Muscle of leg (tissue), 11 donors: Measurements from ENCODE around the gene PTPRK. TPM values are rescaled to one million over a fixed set of nuclear protein-coding genes. Genes with fewer than 3 reads are reported as not detected.

Source experiments
- DNase-seq: peaks from one replicate; pipeline ENCODE4 v3.0.0; 2013
- H3K27ac ChIP-seq: one replicate; pipeline ENCODE4 v1.5.1; 2013; ENCODE audit warnings: mild to moderate bottlenecking, low read length, control low read depth
- H3K27me3 ChIP-seq: one replicate; pipeline ENCODE4 v1.6.1; 2013; ENCODE audit warnings: low read length; ENCODE audit not compliant: control insufficient read depth, insufficient read depth
- H3K36me3 ChIP-seq: one replicate; pipeline ENCODE4 v1.6.1; 2013; ENCODE audit warnings: low read length; ENCODE audit not compliant: control insufficient read depth, insufficient read depth
- H3K4me1 ChIP-seq: one replicate; pipeline ENCODE4 v1.6.1; 2013; ENCODE audit warnings: low read length; ENCODE audit not compliant: control insufficient read depth, insufficient read depth
- H3K4me3 ChIP-seq: one replicate; pipeline ENCODE4 v1.5.1; 2013; ENCODE audit warnings: low read length, control low read depth
- H3K9me3 ChIP-seq: replicated peaks from 2 replicates; pipeline ENCODE4 v1.6.1; 2013; ENCODE audit warnings: low read depth, low read length; ENCODE audit not compliant: control insufficient read depth
- WGBS: methylation state at CpG from one replicate; pipeline ENCODE4 v1.1.5; 2013; ENCODE audit warnings: missing lambda C conversion rate; ENCODE audit not compliant: insufficient coverage; 5-methylcytosine and 5-hydroxymethylcytosine counted together
- polyA plus RNA-seq, 8 donors: library from polyadenylated mRNA; unstranded; fragments of 120-200 nt; gene quantifications; one replicate each; pipeline versions ENCODE4 v1.2.1 to v1.2.3, GENCODE V29; 2013; ENCODE audit warnings: inconsistent platforms in 1 of 8, low replicate concordance in 1 of 8; ENCODE audit not compliant: insufficient read length in 8 of 8, insufficient read depth in 1 of 8
- total RNA-seq: library from RNA; stranded (reverse); fragments of 120-200 nt; gene quantifications from one replicate; pipeline ENCODE4 v1.2.4, GENCODE V29; 2013

Gene PTPRK
- total and polyA plus RNA-seq, 9 donors = 14.4 to 21.8 (median 18.2) TPM

DNA sequence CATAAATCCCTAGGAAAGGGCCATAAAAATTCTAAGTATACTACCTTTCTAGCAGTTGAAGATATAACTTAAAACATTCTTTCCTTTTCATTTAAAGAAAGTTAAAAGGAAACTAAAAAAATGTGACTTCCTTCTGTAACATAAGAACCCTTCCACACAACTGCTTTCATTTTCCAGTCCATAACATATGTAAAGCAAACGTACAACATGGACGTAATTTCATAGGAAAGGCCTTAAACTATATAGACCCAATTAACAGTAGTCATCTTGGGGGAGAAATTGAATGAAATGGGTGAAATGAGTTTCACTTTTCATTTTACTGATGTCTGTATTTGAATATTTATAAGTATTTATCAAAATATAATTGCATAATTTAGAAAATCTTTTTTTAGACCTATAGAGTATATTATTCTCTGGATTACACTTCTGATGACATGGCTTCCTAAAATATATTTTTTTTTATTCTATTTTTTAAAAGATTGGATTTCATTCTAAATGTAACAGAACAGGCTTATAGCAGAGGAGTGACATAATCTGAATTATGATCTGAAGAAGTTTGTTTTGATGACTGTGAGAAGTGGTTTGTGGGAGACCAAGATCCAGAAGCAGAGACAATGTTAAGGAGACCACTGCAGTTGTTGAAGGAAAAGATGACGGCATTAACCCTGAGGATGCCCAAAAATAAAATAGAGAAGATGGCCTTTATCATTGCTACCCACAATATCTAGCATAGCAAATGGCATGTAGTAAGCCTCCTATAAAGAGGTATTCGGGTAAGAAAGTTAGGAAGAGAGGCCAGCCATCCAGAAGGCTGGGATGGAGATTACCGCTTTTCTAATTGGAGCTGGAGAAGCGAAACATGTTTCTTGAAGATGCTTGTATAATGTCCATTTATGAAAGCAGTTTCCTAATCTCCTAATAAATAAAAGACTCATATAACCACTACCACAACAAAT lies 260.4 kb downstream of the PTPRK start:
- H3K27ac ChIP-seq = no peak overlapping the region
- no peaks in the 10 kb centered on the region for H3K4me1 ChIP-seq
- H3K27me3 ChIP-seq = no peaks in the 10 kb centered on the region
- peak; percentile 26 for DNase-seq
- no peaks in the 10 kb centered on the region for H3K9me3 ChIP-seq
- H3K4me3 ChIP-seq = no peak overlapping the region
- WGBS = no CpG with 5 or more reads among the region's 6 CpGs
- H3K36me3 ChIP-seq = no peaks in the 10 kb centered on the region

DNA sequence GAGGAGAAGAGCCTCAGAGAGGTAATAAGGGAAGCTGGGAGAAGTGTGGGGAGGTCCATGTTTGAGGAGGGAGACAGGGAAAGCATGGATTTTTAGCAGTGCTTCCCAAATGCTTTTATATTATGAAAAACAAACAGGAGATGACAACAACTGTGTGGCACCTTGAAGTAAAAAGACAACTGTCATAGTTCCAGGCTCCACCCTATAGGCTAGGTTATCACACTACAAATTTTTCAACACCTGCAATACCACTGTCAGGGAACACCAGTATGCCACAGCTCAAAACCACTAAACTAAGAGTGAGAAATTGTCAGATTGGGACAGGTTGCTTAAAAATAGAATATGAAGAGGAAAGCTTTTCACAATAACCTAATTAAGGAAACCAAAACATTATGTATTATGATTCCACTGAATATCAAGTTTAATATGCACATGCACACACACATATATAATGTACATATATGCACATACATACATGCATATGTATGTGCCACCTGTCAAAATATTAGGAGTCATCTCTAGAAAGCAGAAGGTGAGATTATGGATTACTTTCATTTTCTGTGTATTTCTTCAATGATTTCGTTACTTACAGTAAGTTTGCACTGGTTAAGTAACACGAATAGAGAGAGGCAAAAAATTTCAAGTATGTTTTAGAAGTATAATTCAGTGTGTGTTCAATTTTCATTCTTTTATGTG lies 261.2 kb downstream of the PTPRK start:
- Histone ChIP-seq H3K27ac (no peak overlapping the region), H3K4me1 (no peaks in the 10 kb centered on the region), H3K27me3 (no peaks in the 10 kb centered on the region), H3K4me3 (no peak overlapping the region), H3K9me3 (no peaks in the 10 kb centered on the region), H3K36me3 (no peaks in the 10 kb centered on the region)
- no peak for DNase-seq
- no CpG with 5 or more reads among the region's 2 CpGs for WGBS

DNA sequence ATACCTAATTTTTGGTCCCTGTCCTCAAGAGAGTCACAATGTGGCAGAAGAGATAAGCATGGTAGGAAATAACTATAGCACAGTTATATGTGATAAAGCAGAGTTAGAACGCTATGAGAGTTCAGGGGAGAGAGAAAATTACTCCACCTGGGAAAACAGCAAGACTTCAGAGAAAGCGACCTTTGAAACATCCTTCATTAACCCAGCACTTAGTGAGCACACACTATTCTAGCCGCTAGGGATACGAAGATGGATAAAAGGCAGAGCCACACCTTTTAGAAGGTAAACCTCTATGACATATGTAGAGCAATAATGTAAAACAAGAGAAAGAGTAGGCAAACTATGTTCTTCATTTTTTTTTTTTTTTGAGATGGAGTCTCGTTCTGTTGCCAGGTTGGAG lies 264.3 kb downstream of the PTPRK start:
- Histone ChIP-seq H3K4me3 (no peak overlapping the region), H3K9me3 (no peaks in the 10 kb centered on the region), H3K36me3 (no peaks in the 10 kb centered on the region), H3K4me1 (no peaks in the 10 kb centered on the region), H3K27me3 (no peaks in the 10 kb centered on the region), H3K27ac (no peak overlapping the region)
- 100% methylated on average over 1 of the region's 5 CpGs for WGBS
- no peak for DNase-seq

DNA sequence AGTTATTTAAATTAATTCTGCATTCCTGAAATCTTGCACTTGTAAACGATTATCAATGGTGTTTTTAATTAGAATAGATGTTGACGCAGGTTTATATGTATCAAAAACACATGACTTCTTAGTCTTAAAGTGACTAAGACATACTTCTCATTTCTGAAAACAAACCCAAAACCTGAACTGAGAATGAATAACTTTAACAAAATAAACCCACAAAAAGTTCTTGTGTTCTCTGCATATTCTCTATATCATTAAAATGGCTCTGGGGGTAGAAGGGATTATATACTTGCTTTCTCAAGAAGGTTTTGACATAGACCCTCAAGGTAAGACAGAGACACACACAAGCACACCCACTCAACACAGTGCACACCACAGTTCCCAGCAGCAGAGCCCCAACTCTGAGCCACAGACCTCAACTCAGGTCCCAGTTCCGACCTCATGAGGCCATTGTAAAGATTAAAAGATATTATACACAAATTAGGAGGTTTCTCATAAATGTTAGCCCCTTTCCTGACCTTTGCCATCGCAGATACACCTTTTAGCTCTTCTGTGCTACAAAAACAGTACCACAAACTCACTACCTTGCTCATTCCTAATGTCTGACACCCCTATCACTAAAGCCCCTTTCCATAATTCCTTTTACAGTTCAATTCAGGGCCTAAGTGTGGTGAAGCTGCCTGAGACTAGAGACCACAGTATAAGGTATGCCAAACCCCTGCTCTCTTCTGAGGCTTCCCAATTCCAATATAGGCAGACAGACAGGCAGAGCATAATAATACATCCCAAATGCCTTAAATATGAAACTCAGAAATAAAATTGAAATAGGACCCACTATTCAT lies 267.8 kb downstream of the PTPRK start:
- H3K27ac ChIP-seq = no peak overlapping the region
- H3K36me3 ChIP-seq = no peaks in the 10 kb centered on the region
- 100% methylated on average over 1 of the region's 4 CpGs for WGBS
- H3K4me3 ChIP-seq = no peak overlapping the region
- no peaks in the 10 kb centered on the region for H3K4me1 ChIP-seq
- no peaks in the 10 kb centered on the region for H3K27me3 ChIP-seq
- DNase-seq = no peak
- H3K9me3 ChIP-seq = no peaks in the 10 kb centered on the region

DNA sequence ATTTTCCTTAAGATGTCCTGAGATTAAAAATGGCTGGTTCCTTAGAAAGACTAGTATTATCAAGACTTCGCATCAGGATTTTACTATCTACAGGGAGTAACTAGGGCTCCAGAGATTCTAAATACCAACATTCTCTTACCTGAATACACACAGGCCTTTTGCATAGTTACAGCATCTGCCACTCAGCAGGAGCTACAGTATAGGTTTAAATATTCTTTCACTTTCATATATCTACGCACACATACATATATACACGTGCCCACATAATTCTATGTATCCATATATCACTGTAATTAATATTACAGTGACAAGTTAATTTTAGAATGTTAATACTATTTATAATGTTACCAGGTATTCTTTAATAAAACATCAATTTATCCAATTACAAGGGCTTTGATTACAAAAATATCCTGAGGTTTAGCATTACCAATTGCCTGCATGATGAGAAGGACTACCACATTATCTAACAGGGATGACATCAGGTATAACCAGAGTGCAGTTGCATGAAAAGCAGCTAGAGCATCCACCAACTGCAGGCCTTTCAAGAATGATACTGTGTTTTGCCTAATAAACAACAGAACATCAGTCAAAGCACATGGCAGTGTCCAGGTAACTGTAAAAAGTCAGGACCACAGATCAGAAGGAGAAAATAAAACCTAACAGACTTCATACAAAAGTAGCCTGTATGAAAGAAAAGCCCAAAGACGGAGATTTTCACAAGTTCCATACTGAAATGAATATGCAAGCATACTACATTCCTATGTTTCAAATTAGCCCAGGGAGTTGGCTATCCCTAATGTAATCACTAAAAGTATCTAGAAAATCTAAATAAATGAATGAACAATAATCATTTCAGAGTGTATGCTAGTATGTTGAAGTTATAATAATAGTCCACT lies 268.7 kb downstream of the PTPRK start:
- no peak for DNase-seq
- no peak overlapping the region for H3K4me3 ChIP-seq
- no peaks in the 10 kb centered on the region for H3K9me3 ChIP-seq
- H3K27me3 ChIP-seq = no peaks in the 10 kb centered on the region
- WGBS = no CpG with 5 or more reads among the region's 4 CpGs
- no peaks in the 10 kb centered on the region for H3K36me3 ChIP-seq
- no peak overlapping the region for H3K27ac ChIP-seq
- no peaks in the 10 kb centered on the region for H3K4me1 ChIP-seq

DNA sequence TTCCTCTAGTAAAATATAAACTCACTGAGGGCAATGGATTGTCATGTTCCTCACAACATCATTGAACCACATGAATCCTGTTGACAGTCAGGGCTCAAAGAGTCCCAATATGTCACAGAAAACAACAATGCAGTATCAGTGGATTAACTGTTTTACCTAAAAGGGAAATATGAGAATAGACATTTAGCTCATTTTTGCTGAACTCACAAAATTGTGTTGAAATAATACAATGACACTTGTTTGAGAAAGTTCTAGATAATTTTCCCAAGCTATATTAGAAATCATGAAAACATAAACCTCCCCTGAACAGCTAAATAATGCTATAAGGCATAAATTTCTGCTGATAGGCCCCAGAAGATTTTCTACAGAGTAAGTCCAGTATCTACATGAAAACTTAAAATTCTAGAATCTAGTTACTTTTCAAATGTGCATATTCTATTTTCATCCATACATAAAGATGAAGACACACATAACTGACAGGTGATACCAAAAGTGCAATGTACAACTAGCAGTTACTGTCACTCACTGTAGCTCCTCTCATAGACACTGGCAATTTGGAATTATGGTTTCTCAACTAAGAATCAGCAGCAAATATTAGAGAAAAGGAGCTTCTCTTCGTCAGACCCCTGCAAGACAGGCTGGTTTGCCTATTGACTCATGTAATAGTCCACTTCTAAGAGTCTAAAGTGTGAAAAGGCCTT lies 269.9 kb downstream of the PTPRK start:
- DNase-seq = no peak
- Histone ChIP-seq H3K27me3 (no peaks in the 10 kb centered on the region), H3K9me3 (no peaks in the 10 kb centered on the region), H3K36me3 (no peaks in the 10 kb centered on the region), H3K27ac (no peak overlapping the region), H3K4me3 (no peak overlapping the region), H3K4me1 (no peaks in the 10 kb centered on the region)
- WGBS = no CpG with 5 or more reads among the region's 1 CpG

DNA sequence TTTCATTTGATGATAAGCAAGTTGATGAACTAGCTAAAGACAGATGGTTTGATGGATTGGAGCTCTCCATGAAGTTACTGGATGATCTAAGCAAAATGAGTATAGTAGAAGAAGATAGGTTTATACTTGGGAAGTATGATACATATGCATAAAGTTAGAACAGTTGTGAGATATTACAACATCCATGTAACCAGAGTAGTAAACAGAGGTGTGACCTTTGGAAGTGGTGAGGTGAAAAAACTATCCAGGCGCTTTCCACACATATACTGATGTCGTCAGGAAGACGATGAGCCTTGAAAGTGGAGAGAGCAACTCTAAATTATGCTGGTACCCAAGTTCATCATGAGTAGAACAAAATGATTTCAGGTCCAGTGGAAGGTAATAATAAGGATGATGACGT lies 271.0 kb downstream of the PTPRK start:
- no peak overlapping the region for H3K4me3 ChIP-seq
- no peaks in the 10 kb centered on the region for H3K27me3 ChIP-seq
- no peaks in the 10 kb centered on the region for H3K9me3 ChIP-seq
- H3K27ac ChIP-seq = no peak overlapping the region
- no peak for DNase-seq
- no CpG with 5 or more reads among the region's 4 CpGs for WGBS
- no peaks in the 10 kb centered on the region for H3K4me1 ChIP-seq
- no peaks in the 10 kb centered on the region for H3K36me3 ChIP-seq

DNA sequence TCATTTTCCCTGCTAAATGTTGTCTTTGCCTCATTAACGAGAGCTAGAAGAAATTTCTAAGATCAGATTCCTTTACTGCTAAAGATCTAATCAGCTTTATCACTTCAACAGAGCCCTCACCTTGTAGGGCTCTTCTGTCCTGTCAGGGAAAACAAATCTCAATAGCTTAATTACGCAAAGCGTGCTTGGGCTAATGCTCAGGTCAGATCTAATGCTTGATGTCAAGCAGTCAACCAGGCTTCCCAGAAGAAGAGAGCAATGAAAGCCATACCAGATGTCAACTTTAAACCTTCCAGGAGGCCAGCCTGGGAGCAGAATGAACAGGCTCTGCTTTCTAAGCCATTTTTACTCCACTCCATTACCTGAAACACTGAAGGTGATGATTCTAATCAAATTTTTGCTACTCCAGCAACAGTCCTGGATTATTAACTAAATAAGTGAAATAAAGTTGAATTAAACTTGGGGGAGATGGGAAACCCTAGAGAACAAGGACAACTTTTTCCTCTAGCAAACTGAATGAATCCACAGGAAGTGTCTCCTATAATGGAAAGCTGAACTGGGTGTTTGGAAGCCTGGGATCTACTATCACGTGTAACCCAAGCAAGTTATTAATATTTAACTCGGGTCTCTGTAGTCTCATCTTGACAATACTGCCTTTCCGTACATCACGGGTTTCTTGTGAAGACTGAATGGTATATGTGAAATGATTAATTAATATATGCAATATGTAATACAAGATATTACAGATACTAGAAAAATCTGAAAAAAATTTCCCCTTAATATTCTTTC lies 273.7 kb downstream of the PTPRK start:
- Histone ChIP-seq H3K27ac (no peak overlapping the region), H3K4me3 (no peak overlapping the region), H3K9me3 (no peaks in the 10 kb centered on the region), H3K4me1 (no peaks in the 10 kb centered on the region), H3K36me3 (no peaks in the 10 kb centered on the region), H3K27me3 (no peaks in the 10 kb centered on the region)
- no peak for DNase-seq
- 83% methylated on average over 3 of the region's 7 CpGs for WGBS
